IPS DF 6.9 (cell line): ENCODE data around the gene CACNG6.
A peak's percentile ranks its signal among the peaks of the same experiment; 100 is the strongest.

Source experiments
- DNase-seq: peaks from one replicate; pipeline ENCODE4 v3.0.0-alpha.2; 2013; ENCODE audit warnings: low read depth, low spot score
- H3K27ac ChIP-seq: one replicate; pipeline ENCODE4 v1.5.1; 2013; ENCODE audit warnings: low read length, control low read depth
- H3K27me3 ChIP-seq: 2 replicates; pipeline ENCODE4 v1.6.1; 2013; ENCODE audit warnings: mild to moderate bottlenecking, low read length; ENCODE audit not compliant: control insufficient read depth, insufficient read depth
- H3K36me3 ChIP-seq: 2 replicates; pipeline ENCODE4 v1.6.1; 2013; ENCODE audit warnings: low read length; ENCODE audit not compliant: control insufficient read depth, insufficient read depth
- H3K4me1 ChIP-seq: 2 replicates; pipeline ENCODE4 v1.6.1; 2013; ENCODE audit warnings: low read length; ENCODE audit not compliant: control insufficient read depth, insufficient read depth
- H3K4me3 ChIP-seq: 2 replicates; pipeline ENCODE4 v1.5.1; 2013; ENCODE audit warnings: mild to moderate bottlenecking, low read length
- H3K9me3 ChIP-seq: 2 replicates; pipeline ENCODE4 v1.6.1; 2013; ENCODE audit warnings: low read length, inconsistent platforms; ENCODE audit not compliant: control insufficient read depth, insufficient read depth
- WGBS: extraction: QIAGEN DNeasy Blood & Tissue Kit; methylation state at CpG from one replicate; pipeline ENCODE4 v1.1.7; 2013; ENCODE audit warnings: mixed read lengths, missing lambda C conversion rate; ENCODE audit not compliant: insufficient read length, insufficient coverage; 5-methylcytosine and 5-hydroxymethylcytosine counted together

CACNG6 gene

GRCh38 chr19:53966931-53967330, 24.5 kb upstream of the CACNG6 start:
- peaks cover 3% of the 10 kb centered on the region; the same call in 1 of the 2 replicates for H3K36me3 ChIP-seq
- H3K4me1 ChIP-seq: peaks cover 2% of the 10 kb centered on the region; the same call in 1 of the 2 replicates
- H3K9me3 ChIP-seq: no peaks in the 10 kb centered on the region
- no peak for DNase-seq
- no peak overlapping the region for H3K27ac ChIP-seq
- H3K27me3 ChIP-seq: no peaks in the 10 kb centered on the region
- no peak overlapping the region for H3K4me3 ChIP-seq
- WGBS: no CpG with 5 or more reads among the region's 7 CpGs

- WGBS: no CpG with 5 or more reads among the region's 6 CpGs
- Histone ChIP-seq H3K27ac (no peak overlapping the region), H3K27me3 (no peaks in the 10 kb centered on the region), H3K4me3 (no peak overlapping the region), H3K9me3 (no peaks in the 10 kb centered on the region), H3K36me3 (peaks cover 3% of the 10 kb centered on the region; the same call in 1 of the 2 replicates), H3K4me1 (no peaks in the 10 kb centered on the region)
- DNase-seq: no peak
Observed at GRCh38 chr19:53969366-53969765, 22.1 kb upstream of the CACNG6 start.

- Histone ChIP-seq H3K27me3 (no peaks in the 10 kb centered on the region), H3K27ac (no peak overlapping the region), H3K4me1 (no peaks in the 10 kb centered on the region), H3K4me3 (no peak overlapping the region), H3K36me3 (no peaks in the 10 kb centered on the region), H3K9me3 (no peaks in the 10 kb centered on the region)
- no peak for DNase-seq
- WGBS: no CpG with 5 or more reads among the region's 10 CpGs
Observed at GRCh38 chr19:53971673-53972072, 19.8 kb upstream of the CACNG6 start.

DNA sequence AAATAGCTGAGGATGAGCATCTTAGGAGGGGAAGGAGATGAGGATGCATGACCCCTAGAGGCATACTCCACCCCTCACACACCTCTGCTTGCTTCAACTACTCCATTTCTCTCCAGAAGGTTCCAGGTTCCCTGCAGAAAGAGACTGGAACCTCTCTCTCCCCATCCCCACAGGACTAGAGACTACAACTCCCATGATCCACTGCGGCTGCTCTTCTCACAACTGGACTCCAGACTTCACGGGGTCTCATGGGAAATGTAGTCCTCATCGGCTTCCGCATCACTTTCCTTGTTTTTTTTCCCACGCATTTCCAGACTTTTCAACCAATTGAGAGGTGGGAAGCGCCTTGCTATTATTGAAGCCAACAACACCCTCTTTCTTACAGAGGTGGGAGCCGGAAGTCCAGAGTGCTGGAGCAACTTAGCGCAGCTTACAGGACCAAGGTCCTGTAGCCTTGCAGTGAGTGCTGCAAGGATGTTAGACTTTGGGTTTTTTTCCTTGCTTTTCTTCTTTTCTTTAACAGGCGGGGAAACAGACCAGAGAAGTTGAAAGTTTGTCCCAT, 13.9 kb upstream of the CACNG6 start:
- Histone ChIP-seq H3K27me3 (no peaks in the 10 kb centered on the region), H3K27ac (no peak overlapping the region), H3K4me3 (peak overlapping the region; percentile 62; the same call in 1 of the 2 replicates), H3K4me1 (peaks cover 6% of the 10 kb centered on the region; the same call in 1 of the 2 replicates), H3K36me3 (no peaks in the 10 kb centered on the region; the same call in 1 of the 2 replicates), H3K9me3 (no peaks in the 10 kb centered on the region)
- no CpG with 5 or more reads among the region's 9 CpGs for WGBS
- DNase-seq: no peak

DNA sequence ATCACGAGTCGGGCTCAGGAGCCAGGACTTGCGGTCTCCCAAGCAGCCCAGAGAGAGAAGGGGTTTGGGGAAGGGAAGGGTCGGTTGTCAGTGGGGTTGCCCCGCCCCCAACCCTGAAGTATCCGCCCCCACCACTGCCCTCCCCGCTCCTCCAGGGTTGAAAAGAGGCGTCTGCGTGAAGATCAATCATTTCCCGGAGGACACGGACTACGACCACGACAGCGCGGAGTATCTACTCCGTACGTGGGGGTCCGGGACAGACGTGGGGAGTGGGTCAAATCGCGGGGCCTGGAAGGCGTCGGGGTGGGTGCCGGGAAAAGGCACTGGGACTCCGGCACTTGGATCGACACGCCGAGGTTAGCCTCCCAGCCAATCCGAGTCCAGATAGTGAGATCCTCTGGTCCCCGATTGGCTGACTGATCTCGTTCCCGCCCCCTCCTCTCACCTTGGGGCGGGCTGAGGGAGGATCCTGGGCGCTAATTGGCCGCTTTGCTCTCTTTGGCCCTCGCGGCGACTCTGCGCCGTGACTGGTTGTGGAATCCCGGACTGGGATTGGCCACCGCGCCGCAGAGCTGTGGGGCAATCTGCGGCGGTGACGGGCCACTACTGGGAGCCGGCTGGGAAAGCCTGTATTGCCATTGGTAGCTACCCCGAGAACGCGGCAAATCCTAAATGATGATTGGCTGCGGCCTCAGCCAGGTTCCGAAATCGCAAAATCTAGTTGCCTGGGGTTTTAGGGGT, 13.3 kb upstream of the CACNG6 start:
- whole genome bisulfite sequencing: no CpG with 5 or more reads among the region's 54 CpGs
- Histone ChIP-seq H3K27me3 (no peaks in the 10 kb centered on the region), H3K9me3 (no peaks in the 10 kb centered on the region), H3K4me3 (peak overlapping the region; percentile 62; the same call in 1 of the 2 replicates), H3K27ac (no peak overlapping the region), H3K36me3 (no peaks in the 10 kb centered on the region; the same call in 1 of the 2 replicates), H3K4me1 (peaks cover 6% of the 10 kb centered on the region; the same call in 1 of the 2 replicates)
- DNase-seq: peak; percentile 98

DNA sequence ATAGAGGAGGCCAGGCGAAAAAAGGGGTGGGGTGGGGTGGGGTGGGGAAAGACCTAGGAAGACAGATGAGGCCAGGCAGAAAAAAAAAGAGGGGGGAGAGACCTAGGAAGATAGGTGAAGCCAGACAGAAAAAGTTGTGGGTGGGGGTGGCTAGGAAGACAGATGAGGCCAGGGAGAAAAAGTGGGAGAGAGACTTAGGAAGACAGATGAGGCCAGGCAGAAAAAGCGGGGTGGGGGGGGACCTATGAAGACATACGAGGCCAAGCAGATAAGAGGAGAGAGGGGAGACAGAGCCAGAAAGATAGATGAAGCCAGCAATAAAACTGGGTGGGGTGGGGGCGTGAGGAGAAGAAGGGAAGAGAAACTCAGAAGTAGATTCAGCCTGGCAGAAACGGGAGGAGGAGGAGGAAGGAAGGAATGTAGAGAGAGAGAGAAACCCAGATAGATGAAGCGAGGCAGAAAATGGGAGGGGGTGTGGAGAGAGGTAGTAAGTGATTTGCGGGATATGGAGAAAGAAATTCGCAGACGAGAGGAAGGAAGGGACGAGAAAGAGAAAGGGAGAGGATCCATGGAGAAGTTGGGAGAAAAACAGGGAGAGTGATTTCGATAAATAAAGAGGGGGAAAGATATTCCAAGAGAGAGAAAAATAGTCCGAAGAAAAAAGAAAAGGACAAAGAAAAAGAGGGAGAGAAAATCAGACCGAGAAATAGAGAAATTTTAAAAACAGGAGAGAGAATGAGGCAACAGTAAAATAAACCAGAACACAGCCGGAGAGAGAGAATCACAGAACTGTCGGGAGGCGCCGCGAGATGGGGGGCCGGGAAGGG, 12.2 kb upstream of the CACNG6 start:
- Histone ChIP-seq H3K4me3 (peak overlapping the region; percentile 87; the same call in 1 of the 2 replicates), H3K27me3 (no peaks in the 10 kb centered on the region), H3K27ac (no peak overlapping the region), H3K36me3 (no peaks in the 10 kb centered on the region; the same call in 1 of the 2 replicates), H3K4me1 (peaks cover 6% of the 10 kb centered on the region; the same call in 1 of the 2 replicates), H3K9me3 (no peaks in the 10 kb centered on the region)
- no peak for DNase-seq
- WGBS: 100% methylated on average over 4 of the region's 19 CpGs

DNA sequence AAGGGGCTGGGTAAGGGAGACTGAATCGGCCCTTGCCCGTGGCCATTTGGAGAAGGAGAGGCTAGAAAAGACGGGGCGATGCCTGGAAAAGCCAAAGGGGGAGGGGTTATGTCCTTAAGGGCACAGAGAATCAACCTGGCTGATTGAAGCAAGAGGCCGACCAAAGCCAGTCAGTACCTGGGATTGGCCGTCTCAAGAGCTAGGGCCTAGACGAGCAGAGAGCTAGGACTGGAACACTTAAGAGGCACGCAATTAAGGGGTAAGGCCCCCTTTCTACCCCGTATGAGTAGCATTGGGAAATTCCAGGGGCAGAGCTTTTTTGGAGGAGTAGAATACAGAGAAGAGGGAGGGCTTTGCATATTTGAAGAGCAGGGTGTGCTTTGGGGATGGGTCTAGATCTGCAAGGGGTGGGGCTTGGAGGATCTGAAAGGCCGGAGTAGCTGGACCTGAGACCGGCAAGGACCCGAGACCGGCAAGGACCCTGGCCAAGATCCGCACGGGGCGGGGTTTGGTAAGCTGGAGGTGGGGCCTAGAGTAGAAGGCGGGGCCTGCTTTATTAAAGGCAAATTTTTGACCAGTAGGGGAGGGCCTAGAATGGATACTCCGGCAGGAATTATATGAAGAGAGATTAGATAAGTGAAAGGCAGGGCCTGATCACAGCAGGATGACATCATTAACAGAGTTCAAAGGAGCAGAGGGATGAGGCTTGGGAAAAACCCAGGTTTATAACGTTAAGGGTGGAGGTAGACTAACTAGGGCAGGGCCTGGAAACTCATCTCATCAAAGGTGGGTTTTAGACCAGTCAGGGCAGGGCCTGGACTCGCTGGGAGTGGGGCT, 10.7 kb upstream of the CACNG6 start:
- Histone ChIP-seq H3K36me3 (no peaks in the 10 kb centered on the region; the same call in 1 of the 2 replicates), H3K4me3 (peak overlapping the region; percentile 36; the same call in 1 of the 2 replicates), H3K4me1 (peaks cover 6% of the 10 kb centered on the region; the same call in 1 of the 2 replicates), H3K27me3 (no peaks in the 10 kb centered on the region), H3K27ac (no peak overlapping the region), H3K9me3 (no peaks in the 10 kb centered on the region)
- no CpG with 5 or more reads among the region's 20 CpGs for WGBS
- DNase-seq: no peak

GRCh38 chr19:53981376-53981951, 10.0 kb upstream of the CACNG6 start:
- Histone ChIP-seq H3K9me3 (no peaks in the 10 kb centered on the region), H3K4me1 (peaks cover 6% of the 10 kb centered on the region; the same call in 1 of the 2 replicates), H3K27ac (no peak overlapping the region), H3K36me3 (no peaks in the 10 kb centered on the region; the same call in 1 of the 2 replicates), H3K4me3 (peak overlapping the region; percentile 17), H3K27me3 (no peaks in the 10 kb centered on the region)
- no CpG with 5 or more reads among the region's 13 CpGs for WGBS
- DNase-seq: no peak

DNA sequence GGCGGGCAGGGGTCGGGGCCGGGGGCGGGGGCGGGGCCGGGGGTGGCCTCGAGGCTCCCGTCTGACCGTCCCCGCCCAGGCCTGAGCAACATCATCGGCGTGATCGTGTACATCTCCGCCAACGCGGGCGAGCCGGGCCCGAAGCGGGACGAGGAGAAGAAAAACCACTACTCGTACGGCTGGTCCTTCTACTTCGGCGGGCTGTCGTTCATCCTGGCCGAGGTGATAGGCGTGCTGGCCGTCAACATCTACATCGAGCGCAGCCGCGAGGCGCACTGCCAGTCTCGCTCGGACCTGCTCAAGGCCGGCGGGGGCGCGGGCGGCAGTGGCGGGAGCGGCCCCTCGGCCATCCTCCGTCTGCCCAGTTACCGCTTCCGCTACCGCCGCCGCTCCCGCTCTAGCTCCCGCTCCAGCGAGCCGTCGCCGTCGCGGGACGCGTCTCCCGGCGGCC, 9.4 kb upstream of the CACNG6 start:
- no peaks in the 10 kb centered on the region; the same call in 1 of the 2 replicates for H3K36me3 ChIP-seq
- H3K4me1 ChIP-seq: peaks cover 6% of the 10 kb centered on the region; the same call in 1 of the 2 replicates
- H3K4me3 ChIP-seq: peak overlapping the region; percentile 40
- no peak overlapping the region for H3K27ac ChIP-seq
- no peaks in the 10 kb centered on the region for H3K9me3 ChIP-seq
- H3K27me3 ChIP-seq: no peaks in the 10 kb centered on the region
- WGBS: no CpG with 5 or more reads among the region's 62 CpGs
- DNase-seq: no peak
